ENCODE results near the gene SH3BP2.

SH3BP2 gene

DNA sequence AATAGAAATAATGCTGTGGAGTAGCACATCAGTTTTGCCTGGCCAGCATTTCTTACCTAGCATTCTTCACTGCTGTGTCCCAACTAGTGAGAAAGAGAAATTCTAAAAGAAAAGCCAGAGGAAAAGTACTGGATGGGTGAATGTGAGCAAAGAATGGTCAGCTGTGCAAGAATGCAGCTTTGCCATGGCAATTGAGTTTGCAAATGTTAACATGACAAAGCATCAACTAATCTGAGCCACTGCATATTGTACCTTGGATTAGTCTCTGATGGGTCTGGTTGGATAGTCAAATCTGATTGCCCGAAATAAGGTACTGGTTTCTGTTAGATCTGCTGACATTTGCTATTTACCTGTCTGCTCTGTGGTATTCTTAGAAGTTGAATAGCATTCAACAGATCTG lies 89.5 kb downstream of the SH3BP2 start:
- Mint-ChIP-seq H3K4me1 (peaks cover 10% of the 10 kb centered on the region), H3K27me3 (no peaks in the 10 kb centered on the region), H3K36me3 (ENCODE audit: low read depth) (peaks cover 36% of the 10 kb centered on the region), H3K4me3 (no peak overlapping the region), H3K27ac (no peak overlapping the region), H3K9me3 (no peaks in the 10 kb centered on the region)
- DNase-seq = no peak
- ATAC-seq = no peak

DNA sequence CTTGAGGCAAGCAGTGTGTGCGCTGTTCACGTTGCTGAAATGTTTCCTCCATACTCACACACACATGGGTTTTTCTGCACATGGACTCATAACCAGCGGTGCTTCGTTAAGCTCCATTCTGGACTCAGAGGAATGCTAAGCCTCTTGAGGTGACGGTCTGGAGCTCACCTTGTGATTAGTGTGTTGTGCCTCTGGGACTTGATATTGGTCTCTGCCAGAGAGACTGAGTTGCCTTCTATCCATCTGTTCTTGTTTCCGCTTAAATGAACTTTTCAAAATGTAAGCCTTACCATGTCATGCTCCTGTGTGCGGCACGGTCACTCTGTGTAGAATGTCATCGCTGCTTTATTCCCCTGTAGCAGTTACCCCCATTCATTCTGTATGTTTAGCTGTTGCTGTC lies 93.3 kb downstream of the SH3BP2 start:
- Mint-ChIP-seq H3K27me3 (no peaks in the 10 kb centered on the region), H3K4me1 (no peaks in the 10 kb centered on the region), H3K27ac (no peak overlapping the region), H3K4me3 (no peak overlapping the region), H3K9me3 (no peaks in the 10 kb centered on the region), H3K36me3 (ENCODE audit: low read depth) (peaks cover 27% of the 10 kb centered on the region)
- DNase-seq (no peak), ATAC-seq (no peak)

DNA sequence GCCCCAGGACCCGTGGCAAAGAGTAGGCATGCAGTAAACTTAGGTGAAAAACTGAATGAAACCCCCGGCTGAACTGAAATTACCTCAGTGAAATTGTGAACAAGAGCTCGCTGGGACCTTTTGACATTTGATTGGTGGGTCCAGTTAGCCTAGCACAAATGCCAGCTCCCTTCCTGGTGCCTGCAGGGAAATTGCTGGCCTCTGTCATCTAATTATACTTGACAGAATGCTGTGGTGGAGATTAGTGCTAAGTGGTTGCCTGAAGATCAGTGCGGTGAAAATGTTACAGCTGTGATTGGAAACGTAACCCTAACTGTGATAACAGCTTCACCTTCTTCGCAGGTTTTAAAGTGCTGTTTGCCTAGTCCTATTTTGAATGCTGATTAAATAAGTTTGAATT lies 93.7 kb downstream of the SH3BP2 start:
- Mint-ChIP-seq H3K36me3 (ENCODE audit: low read depth) (peaks cover 27% of the 10 kb centered on the region), H3K27ac (no peak overlapping the region), H3K9me3 (no peaks in the 10 kb centered on the region), H3K27me3 (no peaks in the 10 kb centered on the region), H3K4me1 (no peaks in the 10 kb centered on the region), H3K4me3 (no peak overlapping the region)
- DNase-seq (no peak), ATAC-seq (no peak)

DNA sequence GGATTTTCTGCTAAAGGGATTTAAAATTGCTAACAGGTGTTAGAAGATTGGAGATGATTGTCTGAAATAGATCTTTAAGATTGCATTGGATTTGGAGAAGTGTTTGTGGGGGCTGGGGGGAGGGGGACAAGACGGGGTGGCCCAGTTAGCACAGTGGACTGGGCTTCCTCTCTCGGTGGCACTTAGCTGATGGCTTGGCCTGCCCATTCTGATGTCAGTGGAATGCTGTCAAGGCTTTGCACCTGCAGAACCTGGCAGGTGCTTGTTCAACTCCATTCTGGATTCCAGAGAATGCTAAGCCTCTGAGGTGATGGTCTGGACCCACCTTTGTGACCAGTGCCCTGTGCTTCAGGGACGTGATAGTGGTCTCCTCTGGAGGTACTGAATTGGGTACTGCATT lies 94.5 kb downstream of the SH3BP2 start:
- DNase-seq (no peak), ATAC-seq (no peak)
- no peak overlapping the region for H3K4me3 Mint-ChIP-seq
- H3K36me3 Mint-ChIP-seq (ENCODE audit: low read depth) = peaks cover 25% of the 10 kb centered on the region
- no peaks in the 10 kb centered on the region for H3K4me1 Mint-ChIP-seq
- H3K27me3 Mint-ChIP-seq = no peaks in the 10 kb centered on the region
- no peaks in the 10 kb centered on the region for H3K9me3 Mint-ChIP-seq
- no peak overlapping the region for H3K27ac Mint-ChIP-seq

DNA sequence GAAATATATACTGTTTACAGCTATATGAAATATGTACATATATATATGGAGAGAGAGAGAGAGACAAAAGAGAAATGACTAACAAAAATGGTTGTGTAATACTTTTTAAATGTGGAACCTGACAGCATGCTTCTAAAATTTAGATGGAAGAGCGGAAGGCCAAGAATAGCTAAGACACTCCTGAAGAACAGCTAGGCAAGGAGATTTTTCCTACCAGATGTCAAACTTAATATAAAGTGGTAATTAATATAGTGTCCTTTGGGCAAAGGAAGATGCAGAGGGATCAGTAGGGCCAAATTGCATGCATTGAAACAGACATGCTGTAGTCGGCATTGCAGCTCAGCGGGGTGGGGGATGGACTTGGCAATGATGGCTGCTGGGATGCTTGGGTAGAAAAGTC lies 96.0 kb downstream of the SH3BP2 start:
- no peak for DNase-seq
- H3K4me1 Mint-ChIP-seq = no peaks in the 10 kb centered on the region
- ATAC-seq = no peak
- no peak overlapping the region for H3K27ac Mint-ChIP-seq
- no peaks in the 10 kb centered on the region for H3K9me3 Mint-ChIP-seq
- H3K36me3 Mint-ChIP-seq (ENCODE audit: low read depth) = peaks cover 22% of the 10 kb centered on the region
- no peaks in the 10 kb centered on the region for H3K27me3 Mint-ChIP-seq
- H3K4me3 Mint-ChIP-seq = no peak overlapping the region

Measured in activated naive CD8-positive, alpha-beta T cell treated with anti-CD3 and anti-CD28 coated beads, Interleukin-2, amount 50 U/mL, for 24 hours (primary cell).